Loucy (cell line): ENCODE results near the gene SGK2.

Experiments
- EZH2phosphoT487 ChIP-seq: fragments of 200-600 bp; IDR thresholded peaks from 2 replicates; pipeline ENCODE4 v1.6.1; 2018; ENCODE audit warnings: antibody characterized with exemption, mild to moderate bottlenecking, moderate library complexity, borderline replicate concordance
- TF ChIP-seq, protein P1 (sequence below): fragments of 200-600 bp; sonication (generic); conservative IDR thresholded peaks from 2 replicates; pipeline ENCODE4 v1.5.1; 2014; ENCODE audit warnings: mild to moderate bottlenecking, antibody characterized with exemption, low read length

DNA sequence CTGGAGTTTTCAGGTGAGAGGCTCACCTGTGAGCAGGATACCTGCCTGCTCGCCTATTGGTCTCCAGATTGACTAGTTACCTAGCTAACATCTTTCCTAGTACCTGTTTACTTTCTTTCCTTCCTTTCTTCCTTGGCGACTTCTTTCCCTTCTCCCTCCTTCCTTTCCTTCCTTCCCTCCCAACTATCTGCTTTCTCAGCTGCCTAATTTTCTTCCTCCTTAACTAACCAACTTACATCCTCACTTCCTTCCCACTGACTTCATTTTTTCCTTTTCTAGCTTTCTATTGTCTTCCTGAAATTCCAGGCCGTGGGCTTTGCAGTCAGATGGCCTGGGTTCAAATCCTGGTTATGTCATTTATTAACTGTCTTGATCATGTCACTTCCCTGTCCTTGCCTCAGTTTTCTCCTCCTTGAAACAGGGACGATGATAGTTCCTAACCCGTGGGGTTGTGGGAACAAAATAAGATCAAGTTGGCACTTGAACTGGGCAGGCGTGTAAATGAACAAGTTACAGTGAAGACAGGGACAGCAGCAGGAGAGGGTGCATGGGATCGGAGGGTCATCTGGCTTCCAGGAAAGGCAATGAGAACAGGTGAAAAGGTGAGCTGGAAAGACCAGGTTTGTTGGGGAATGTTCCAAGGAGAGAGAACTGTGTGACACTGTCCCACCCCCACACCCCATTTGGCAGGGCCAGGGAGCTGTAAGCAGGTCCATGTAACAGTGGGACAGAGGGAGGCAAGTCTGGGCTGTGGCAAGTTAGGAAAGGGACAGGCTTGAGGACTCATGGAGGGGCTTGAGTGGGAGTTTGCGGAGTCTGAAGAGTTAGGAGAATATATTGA lies 540 bp downstream of the SGK2 start:
- TF ChIP-seq, protein P1, sequence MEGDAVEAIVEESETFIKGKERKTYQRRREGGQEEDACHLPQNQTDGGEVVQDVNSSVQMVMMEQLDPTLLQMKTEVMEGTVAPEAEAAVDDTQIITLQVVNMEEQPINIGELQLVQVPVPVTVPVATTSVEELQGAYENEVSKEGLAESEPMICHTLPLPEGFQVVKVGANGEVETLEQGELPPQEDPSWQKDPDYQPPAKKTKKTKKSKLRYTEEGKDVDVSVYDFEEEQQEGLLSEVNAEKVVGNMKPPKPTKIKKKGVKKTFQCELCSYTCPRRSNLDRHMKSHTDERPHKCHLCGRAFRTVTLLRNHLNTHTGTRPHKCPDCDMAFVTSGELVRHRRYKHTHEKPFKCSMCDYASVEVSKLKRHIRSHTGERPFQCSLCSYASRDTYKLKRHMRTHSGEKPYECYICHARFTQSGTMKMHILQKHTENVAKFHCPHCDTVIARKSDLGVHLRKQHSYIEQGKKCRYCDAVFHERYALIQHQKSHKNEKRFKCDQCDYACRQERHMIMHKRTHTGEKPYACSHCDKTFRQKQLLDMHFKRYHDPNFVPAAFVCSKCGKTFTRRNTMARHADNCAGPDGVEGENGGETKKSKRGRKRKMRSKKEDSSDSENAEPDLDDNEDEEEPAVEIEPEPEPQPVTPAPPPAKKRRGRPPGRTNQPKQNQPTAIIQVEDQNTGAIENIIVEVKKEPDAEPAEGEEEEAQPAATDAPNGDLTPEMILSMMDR, result no peak
- no peak for TF ChIP-seq EZH2phosphoT487
